GM23338 (cell line): ENCODE data around the gene NUBPL. TPM values are rescaled to one million over a fixed set of nuclear protein-coding genes. Genes with fewer than 3 reads are reported as not detected.

Source experiments
- ATAC-seq: fragments of 200-7000 bp; cut with Tn5 transposase; 3 replicates; pipeline ENCODE4 v1.9.1; 2020
- DNase-seq: peaks from one replicate; pipeline ENCODE4 v3.0.0-alpha.2; 2015; ENCODE audit warnings: low spot score
- H2AFZ ChIP-seq: fragments of 200-600 bp; sonication (generic); 2 replicates; pipeline ENCODE4 v1.8.0; 2016; ENCODE audit warnings: antibody characterized with exemption, mild to moderate bottlenecking, moderate library complexity
- H3F3A ChIP-seq: fragments of 200-600 bp; sonication (generic); replicated peaks from 2 replicates; pipeline ENCODE4 v1.8.0; 2017; ENCODE audit warnings: antibody characterized with exemption, mixed run types, low read depth
- H3K27ac ChIP-seq: fragments of 200-600 bp; sonication (generic); 2 replicates; pipeline ENCODE4 v1.6.1; 2016; ENCODE audit warnings: low read depth
- H3K27me3 ChIP-seq: fragments of 200-600 bp; sonication (generic); 2 replicates; pipeline ENCODE4 v1.8.0; 2016; ENCODE audit warnings: mild to moderate bottlenecking, mixed run types, moderate library complexity; ENCODE audit not compliant: insufficient read depth
- H3K36me3 ChIP-seq: fragments of 200-600 bp; sonication (generic); 2 replicates; pipeline ENCODE4 v1.8.0; 2016; ENCODE audit warnings: mild to moderate bottlenecking; ENCODE audit not compliant: insufficient read depth
- H3K4me1 ChIP-seq: fragments of 200-600 bp; sonication (generic); 2 replicates; pipeline ENCODE4 v1.8.0; 2016; ENCODE audit warnings: mild to moderate bottlenecking, moderate library complexity; ENCODE audit not compliant: insufficient read depth
- H3K4me2 ChIP-seq: fragments of 200-600 bp; sonication (generic); 2 replicates; pipeline ENCODE4 v1.7.1; 2017; ENCODE audit warnings: mixed run types
- H3K4me3 ChIP-seq: fragments of 200-600 bp; sonication (generic); 2 replicates; pipeline ENCODE4 v1.6.1; 2016; ENCODE audit warnings: mixed run types
- H3K79me2 ChIP-seq: fragments of 200-600 bp; sonication (generic); replicated peaks from 2 replicates; pipeline ENCODE4 v1.8.0; 2017; ENCODE audit warnings: mild to moderate bottlenecking; ENCODE audit not compliant: insufficient read depth
- H3K9me2 ChIP-seq: fragments of 200-600 bp; sonication (generic); 2 replicates; pipeline ENCODE4 v1.8.0; 2017; ENCODE audit not compliant: insufficient read depth
- H4K20me1 ChIP-seq: fragments of 200-600 bp; sonication (generic); replicated peaks from 2 replicates; pipeline ENCODE4 v1.8.0; 2017; ENCODE audit warnings: mild to moderate bottlenecking; ENCODE audit not compliant: insufficient read depth
- H3K27ac Mint-ChIP-seq: 2 replicates; pipeline ENCODE4 v1.8.0; 2020; ENCODE audit warnings: inconsistent platforms, mild to moderate bottlenecking, moderate library complexity, mixed read lengths
- H3K27me3 Mint-ChIP-seq: 3 replicates; pipeline ENCODE4 v1.8.0; 2022; ENCODE audit warnings: low read depth, mild to moderate bottlenecking, moderate library complexity, mixed read lengths, inconsistent platforms; ENCODE audit not compliant: insufficient read depth, poor library complexity
- H3K36me3 Mint-ChIP-seq: 3 replicates; pipeline ENCODE4 v1.8.0; 2021; ENCODE audit warnings: low read depth, mild to moderate bottlenecking, inconsistent platforms, moderate library complexity, mixed read lengths
- H3K4me1 Mint-ChIP-seq: 3 replicates; pipeline ENCODE4 v1.8.0; 2020; ENCODE audit warnings: mild to moderate bottlenecking, inconsistent platforms, mixed read lengths
- H3K4me3 Mint-ChIP-seq: 3 replicates; pipeline ENCODE4 v1.8.0; 2021; ENCODE audit warnings: moderate library complexity, mild to moderate bottlenecking, inconsistent platforms, mixed read lengths
- H3K9me3 Mint-ChIP-seq: 3 replicates; pipeline ENCODE4 v1.8.0; 2020; ENCODE audit warnings: moderate library complexity, mild to moderate bottlenecking, inconsistent platforms, mixed read lengths
- CREB1 ChIP-seq: fragments of 250-450 bp; sonication (Bioruptor Pico); IDR thresholded peaks from 2 replicates; pipeline ENCODE4 v1.5.0; 2020; ENCODE audit warnings: low read depth, mild to moderate bottlenecking, moderate library complexity
- CTCF ChIP-seq, 2 experiments: fragments of 200-600 bp in 1 of 2; sonication (generic) in 1 of 2; conservative IDR thresholded peaks; 2 replicates each; pipeline versions ENCODE4 v1.5.1 to v1.6.1; 2016 to 2017; ENCODE audit warnings: antibody characterized with exemption in 2 of 2, low read depth in 2 of 2, mild to moderate bottlenecking in 2 of 2, moderate library complexity in 1 of 2
- ETS1 ChIP-seq: IDR thresholded peaks from 2 replicates; pipeline ENCODE4 v1.6.1; 2016; ENCODE audit warnings: antibody characterized with exemption
- JUNB ChIP-seq: IDR thresholded peaks from one replicate; pipeline ENCODE4 v1.6.1; 2016; ENCODE audit warnings: antibody characterized with exemption; ENCODE audit not compliant: unreplicated experiment
- POLR2AphosphoS5 ChIP-seq: IDR thresholded peaks from 2 replicates; pipeline ENCODE4 v1.6.1; 2016; ENCODE audit warnings: antibody characterized with exemption, low read depth
- REST ChIP-seq: IDR thresholded peaks from one replicate; pipeline ENCODE4 v1.6.1; 2018; ENCODE audit warnings: antibody characterized with exemption; ENCODE audit not compliant: unreplicated experiment
- STAT1 ChIP-seq: IDR thresholded peaks from one replicate; pipeline ENCODE4 v1.6.1; 2016; ENCODE audit warnings: antibody characterized with exemption; ENCODE audit not compliant: unreplicated experiment
- ZNF331 ChIP-seq: fragments of 250-450 bp; sonication (Bioruptor Pico); IDR thresholded peaks from 2 replicates; pipeline ENCODE4 v1.5.0; 2020; ENCODE audit warnings: low read depth, mild to moderate bottlenecking, moderate library complexity
- ZNF462 ChIP-seq: fragments of 250-450 bp; sonication (Bioruptor Pico); IDR thresholded peaks from 2 replicates; pipeline ENCODE4 v1.5.0; 2020; ENCODE audit warnings: mild to moderate bottlenecking, moderate library complexity
- polyA plus RNA-seq: library from polyadenylated mRNA; unstranded; fragments of >200 nt; fragmentation: Nextera tagmentation; extraction: Ambion mirVana; gene quantifications from 2 replicates; pipeline ENCODE4 v1.2.1, GENCODE V29; 2016
- total RNA-seq: library from RNA; depleted of rRNA; stranded (reverse); fragments of >200 nt; shearing (Covaris generic); gene quantifications from 2 replicates; pipeline ENCODE4 v1.2.3, GENCODE V29; 2014

The NUBPL gene
- total and polyA plus RNA-seq, 2 experiments from 2014 or later, result 6.1 to 20.7 TPM

- no peaks in the 10 kb centered on the region for H3K9me3 Mint-ChIP-seq
- Histone ChIP-seq H3F3A (no peaks in the 10 kb centered on the region), H3K4me1 (no peaks in the 10 kb centered on the region), H3K36me3 (no peaks in the 10 kb centered on the region), H3K27me3 (no peaks in the 10 kb centered on the region), H3K4me2 (no peak overlapping the region), H2AFZ (no peak overlapping the region), H4K20me1 (no peaks in the 10 kb centered on the region), H3K9me2 (no peaks in the 10 kb centered on the region), H3K79me2 (no peaks in the 10 kb centered on the region), H3K27ac (no peak overlapping the region), H3K4me3 (no peak overlapping the region)
- TF ChIP-seq REST (no peak), ZNF331 (no peak), CREB1 (no peak)
- H3K36me3 Mint-ChIP-seq, result no peaks in the 10 kb centered on the region
- H3K4me3 Mint-ChIP-seq, result no peak overlapping the region
- H3K27me3 Mint-ChIP-seq, result no peaks in the 10 kb centered on the region
- ATAC-seq (no peak), DNase-seq (no peak)
- no peaks in the 10 kb centered on the region for H3K4me1 Mint-ChIP-seq
- no peak overlapping the region; the same call in 1 of the 2 replicates for H3K27ac Mint-ChIP-seq
These were observed 29.0 kb downstream of the NUBPL start for GRCh38 chr14:31590206-31590605.

- Mint-ChIP-seq H3K4me1 (peaks cover 3% of the 10 kb centered on the region; the same call in 2 of the 3 replicates), H3K36me3 (no peaks in the 10 kb centered on the region), H3K27me3 (no peaks in the 10 kb centered on the region), H3K4me3 (no peak overlapping the region), H3K9me3 (no peaks in the 10 kb centered on the region), H3K27ac (no peak overlapping the region)
- Histone ChIP-seq H4K20me1 (no peaks in the 10 kb centered on the region), H3K27ac (no peak overlapping the region), H3K9me2 (no peaks in the 10 kb centered on the region), H3K4me3 (no peak overlapping the region), H3K4me2 (no peak overlapping the region), H2AFZ (no peak overlapping the region), H3K79me2 (no peaks in the 10 kb centered on the region), H3F3A (no peaks in the 10 kb centered on the region), H3K4me1 (no peaks in the 10 kb centered on the region), H3K36me3 (no peaks in the 10 kb centered on the region), H3K27me3 (no peaks in the 10 kb centered on the region)
- ATAC-seq (no peak), DNase-seq (no peak)
- TF ChIP-seq ZNF462 (CRISPR knock-in tag), result no peak
- TF ChIP-seq POLR2AphosphoS5, result no peak
- no peak for TF ChIP-seq ETS1
- TF ChIP-seq CTCF (conservative IDR thresholded peaks at IDR 0.05; ENCODE audit: low read depth in 2 of 2), result no peak
- no peak for TF ChIP-seq JUNB
- TF ChIP-seq STAT1, result no peak
These were observed 30.9 kb downstream of the NUBPL start for GRCh38 chr14:31592122-31592521.
